Pancreas (tissue), 10 donors: ENCODE measurements around the gene ERBIN. TPM values are rescaled to one million over a fixed set of nuclear protein-coding genes. Genes with fewer than 3 reads are reported as not detected.

Experiments used
- ATAC-seq, 4 donors: fragments of 200-7000 bp; cut with Tn5 transposase; one replicate each; pipeline versions ENCODE4 v1.8.0 to v1.9.1; 2020; ENCODE audit warnings: mild to moderate bottlenecking in 4 of 4, moderate library complexity in 4 of 4
- DNase-seq, 6 donors: peaks; one replicate each; pipeline ENCODE4 v3.0.0-alpha.2; 2020
- FAIRE-seq: peaks from 2 replicates; lab custom pipeline; 2012; peaks lifted over from hg19 to GRCh38; lab: Jason Lieb, UNC
- H3K27ac ChIP-seq, 4 donors: fragments of 200-600 bp; sonication (generic); 1 replicate in 3 of 4; 2 replicates in 1 of 4; pipeline versions ENCODE4 v1.5.0 to v1.8.0; 2020
- H3K27me3 ChIP-seq, 4 donors: fragments of 200-600 bp; one replicate each; pipeline ENCODE4 v1.8.0; 2021
- H3K36me3 ChIP-seq, 3 donors: fragments of 200-600 bp; sonication (generic) in 1 of 3; one replicate each; pipeline versions ENCODE4 v1.5.0 to v1.8.0; 2020 to 2021
- H3K4me1 ChIP-seq, 3 donors: fragments of 200-600 bp; one replicate each; pipeline ENCODE4 v1.8.0; 2021
- H3K4me3 ChIP-seq, 4 donors: fragments of 200-600 bp; sonication (generic) in 2 of 4; one replicate each; pipeline versions ENCODE4 v1.5.0 to v1.8.0; 2020 to 2021
- H3K9me3 ChIP-seq, 4 donors: fragments of 200-600 bp; one replicate each; pipeline ENCODE4 v1.8.0; 2021
- CTCF ChIP-seq, 4 donors: fragments of 200-600 bp; sonication (generic) in 3 of 4; IDR thresholded peaks; one replicate each; pipeline versions ENCODE4 v1.5.0 to v1.8.0; 2021; ENCODE audit warnings: antibody characterized with exemption in 4 of 4
- WGBS, 2 donors: extraction: QIAGEN DNeasy Blood & Tissue Kit; methylation state at CpG; one replicate each; pipeline ENCODE4 v1.1.7; 2013; 5-methylcytosine and 5-hydroxymethylcytosine counted together
- intact Hi-C, 3 donors: fragments of 100-400 bp; cut with DNase I; formaldehyde crosslinking; loops; one replicate each; pipeline versions ENCODE4 v1.11.1 to v1.14.2; 2022
- polyA plus RNA-seq, 2 donors: library from polyadenylated mRNA; stranded (reverse); fragments of 200-250 nt; gene quantifications; one replicate each; pipeline ENCODE4 v1.2.3, GENCODE V29; 2013
- total RNA-seq, 6 donors: library from RNA; stranded (reverse); fragmentation: NEBNext Ultra II Directional in 4 of 6; extraction: Animal tissue kit (Norgen Biotek cat#: 25700) in 4 of 6; gene quantifications; one replicate each; pipeline versions ENCODE4 v1.2.1 to v1.2.4, GENCODE V29; 2021 to 2023
- donor health status: healthy with polysubstance abuse.
- donor health status: DM: no; HTN: no; CAD: no; lungs with moderate emphysema.
- donor health status: DM: no; HTN: no; CAD: no.
- donor health status: control.
- donor health status: control.
- donor health status: Bipolar disorder and iron deficiency.
- donor health status: DM: yes; HTN: yes; CAD: no.
- donor health status: DM: no; HTN: no; CAD: no.
- donor health status: DM: no; HTN: no; CAD: no.
- donor health status: DM: yes; HTN: yes; CAD: no.

The ERBIN gene
- total and polyA plus RNA-seq, 8 donors, result 7.8 to 41.0 (median 25.6) TPM

DNA sequence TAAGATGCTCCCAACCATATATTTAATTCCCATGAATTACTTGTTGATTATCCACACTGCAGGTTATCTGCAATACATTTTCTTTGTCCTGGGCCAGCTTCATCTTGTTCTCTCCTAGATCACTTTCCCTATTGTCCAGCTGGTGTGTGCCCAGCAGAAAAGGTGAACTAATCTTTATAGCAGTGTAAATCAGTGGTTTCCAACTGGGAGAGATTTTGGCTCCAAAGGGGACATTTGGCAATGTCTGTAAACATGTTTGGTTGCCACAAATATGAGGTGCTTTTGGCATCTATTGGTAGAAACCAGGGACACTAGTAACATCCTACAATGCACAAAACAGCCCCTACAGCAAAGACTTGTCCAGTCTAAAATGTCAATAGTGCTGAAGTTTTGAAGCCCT is 20.1 kb upstream of the ERBIN start:
- ATAC-seq (no peak), FAIRE-seq (no peak), DNase-seq (no peak)
- intact Hi-C loops, result no loop called here
- Histone ChIP-seq H3K27me3 (no peaks in the 10 kb centered on the region), H3K4me1 (no peaks in the 10 kb centered on the region), H3K27ac (no peak overlapping the region), H3K4me3 (no peak overlapping the region), H3K36me3 (no peaks in the 10 kb centered on the region), H3K9me3 (no peaks in the 10 kb centered on the region)
- TF ChIP-seq CTCF (IDR thresholded peaks at IDR 0.05), result no peak

GRCh38 chr5:65907135-65907534 is 19.2 kb upstream of the ERBIN start:
- FAIRE-seq, result no peak
- H3K4me3 ChIP-seq, result no peak overlapping the region
- intact Hi-C loops, result no loop called here
- 54 to 61% methylated on average over 2 of the region's 2 CpGs for WGBS, 2 donors
- TF ChIP-seq CTCF (IDR thresholded peaks at IDR 0.05), result no peak
- no peaks in the 10 kb centered on the region for H3K36me3 ChIP-seq
- H3K4me1 ChIP-seq, result no peaks in the 10 kb centered on the region
- ATAC-seq, result no peak
- no peak for DNase-seq
- H3K27me3 ChIP-seq, result no peaks in the 10 kb centered on the region
- H3K27ac ChIP-seq, result no peak overlapping the region
- H3K9me3 ChIP-seq, result no peaks in the 10 kb centered on the region

GRCh38 chr5:65910711-65911110 is 15.7 kb upstream of the ERBIN start:
- H3K9me3 ChIP-seq, result no peaks in the 10 kb centered on the region
- H3K36me3 ChIP-seq, result no peaks in the 10 kb centered on the region
- TF ChIP-seq CTCF (IDR thresholded peaks at IDR 0.05), result no peak
- intact Hi-C loops, result no loop called here
- H3K27me3 ChIP-seq, result no peaks in the 10 kb centered on the region
- H3K27ac ChIP-seq, result no peak overlapping the region
- 53 to 58% methylated on average over 3 of the region's 3 CpGs for WGBS, 2 donors
- no peak overlapping the region for H3K4me3 ChIP-seq
- H3K4me1 ChIP-seq, result peaks cover 0 to 10% (median 3%) of the 10 kb centered on the region in 3 donors
- FAIRE-seq (no peak), DNase-seq (no peak), ATAC-seq (no peak)

DNA sequence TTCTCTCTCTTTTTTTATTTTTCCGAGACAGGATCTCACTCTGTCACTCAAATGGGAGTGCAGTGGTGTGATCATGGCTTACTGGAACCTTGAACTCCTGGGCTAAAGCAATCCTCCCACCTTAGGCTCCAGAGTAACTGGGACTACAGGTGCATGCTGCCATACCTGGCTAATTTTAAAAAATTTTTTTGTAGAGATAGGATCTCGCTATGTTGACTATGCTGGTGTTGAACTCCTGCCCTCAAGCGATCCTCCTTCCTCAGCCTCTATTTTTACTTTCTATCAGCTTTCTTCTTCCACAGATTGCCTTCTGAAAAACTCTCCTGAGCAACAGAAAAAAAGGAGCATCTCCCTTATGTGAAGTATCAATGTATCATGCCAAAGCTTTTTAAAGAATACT is 14.1 kb upstream of the ERBIN start:
- FAIRE-seq (no peak), ATAC-seq (no peak), DNase-seq (no peak)
- Histone ChIP-seq H3K4me3 (no peak overlapping the region), H3K36me3 (no peaks in the 10 kb centered on the region), H3K9me3 (no peaks in the 10 kb centered on the region), H3K4me1 (peaks cover 0 to 10% (median 3%) of the 10 kb centered on the region in 3 donors), H3K27me3 (no peaks in the 10 kb centered on the region), H3K27ac (no peak overlapping the region)
- 87 to 90% methylated on average over 3 of the region's 3 CpGs for WGBS, 2 donors
- TF ChIP-seq CTCF (IDR thresholded peaks at IDR 0.05), result no peak
- intact Hi-C loops, result no loop called here

GRCh38 chr5:65913519-65913918 is 12.9 kb upstream of the ERBIN start:
- no peak for DNase-seq
- no peak overlapping the region for H3K27ac ChIP-seq
- peaks cover 0 to 10% (median 3%) of the 10 kb centered on the region in 3 donors for H3K4me1 ChIP-seq
- H3K36me3 ChIP-seq, result no peaks in the 10 kb centered on the region
- no peaks in the 10 kb centered on the region for H3K9me3 ChIP-seq
- no peak for TF ChIP-seq CTCF (IDR thresholded peaks at IDR 0.05)
- FAIRE-seq, result no peak
- intact Hi-C loops, result no loop called here
- WGBS, 2 donors, result 41 to 47% methylated on average over 3 of the region's 3 CpGs
- H3K27me3 ChIP-seq, result no peaks in the 10 kb centered on the region
- H3K4me3 ChIP-seq, result no peak overlapping the region
- peak in 3 of 4 donors; percentile 51 to 70 (median 63) for ATAC-seq
